IPS DF 6.9 (cell line): Measurements from ENCODE around the gene CDK11B.
"Not testable (repeated sequence)": the region's sequence is repeated elsewhere in the genome, so short reads cannot be mapped to it uniquely, and the experiment has no call there.

Experiments
- DNase-seq: peaks from one replicate; pipeline ENCODE4 v3.0.0-alpha.2; 2013; ENCODE audit warnings: low read depth, low spot score
- H3K27ac ChIP-seq: one replicate; pipeline ENCODE4 v1.5.1; 2013; ENCODE audit warnings: low read length, control low read depth
- H3K27me3 ChIP-seq: 2 replicates; pipeline ENCODE4 v1.6.1; 2013; ENCODE audit warnings: mild to moderate bottlenecking, low read length; ENCODE audit not compliant: control insufficient read depth, insufficient read depth
- H3K36me3 ChIP-seq: 2 replicates; pipeline ENCODE4 v1.6.1; 2013; ENCODE audit warnings: low read length; ENCODE audit not compliant: control insufficient read depth, insufficient read depth
- H3K4me1 ChIP-seq: 2 replicates; pipeline ENCODE4 v1.6.1; 2013; ENCODE audit warnings: low read length; ENCODE audit not compliant: control insufficient read depth, insufficient read depth
- H3K4me3 ChIP-seq: 2 replicates; pipeline ENCODE4 v1.5.1; 2013; ENCODE audit warnings: mild to moderate bottlenecking, low read length
- H3K9me3 ChIP-seq: 2 replicates; pipeline ENCODE4 v1.6.1; 2013; ENCODE audit warnings: low read length, inconsistent platforms; ENCODE audit not compliant: control insufficient read depth, insufficient read depth
- WGBS: extraction: QIAGEN DNeasy Blood & Tissue Kit; methylation state at CpG from one replicate; pipeline ENCODE4 v1.1.7; 2013; ENCODE audit warnings: mixed read lengths, missing lambda C conversion rate; ENCODE audit not compliant: insufficient read length, insufficient coverage; 5-methylcytosine and 5-hydroxymethylcytosine counted together

CDK11B gene

GRCh38 chr1:1596493-1597274 lies 62.1 kb downstream of the CDK11B start:
- Histone ChIP-seq H3K27ac (no peak overlapping the region), H3K27me3 (peaks cover 5% of the 10 kb centered on the region), H3K4me3 (no peak overlapping the region), H3K36me3 (no peaks in the 10 kb centered on the region), H3K9me3 (no peaks in the 10 kb centered on the region), H3K4me1 (peaks cover 12% of the 10 kb centered on the region)
- DNase-seq: no peak
- WGBS: no CpG with 5 or more reads among the region's 12 CpGs

GRCh38 chr1:1595341-1595740 lies 63.5 kb downstream of the CDK11B start:
- H3K27ac ChIP-seq, H3K9me3 ChIP-seq: not testable (repeated sequence)
- WGBS: no CpG with 5 or more reads among the region's 2 CpGs

DNA sequence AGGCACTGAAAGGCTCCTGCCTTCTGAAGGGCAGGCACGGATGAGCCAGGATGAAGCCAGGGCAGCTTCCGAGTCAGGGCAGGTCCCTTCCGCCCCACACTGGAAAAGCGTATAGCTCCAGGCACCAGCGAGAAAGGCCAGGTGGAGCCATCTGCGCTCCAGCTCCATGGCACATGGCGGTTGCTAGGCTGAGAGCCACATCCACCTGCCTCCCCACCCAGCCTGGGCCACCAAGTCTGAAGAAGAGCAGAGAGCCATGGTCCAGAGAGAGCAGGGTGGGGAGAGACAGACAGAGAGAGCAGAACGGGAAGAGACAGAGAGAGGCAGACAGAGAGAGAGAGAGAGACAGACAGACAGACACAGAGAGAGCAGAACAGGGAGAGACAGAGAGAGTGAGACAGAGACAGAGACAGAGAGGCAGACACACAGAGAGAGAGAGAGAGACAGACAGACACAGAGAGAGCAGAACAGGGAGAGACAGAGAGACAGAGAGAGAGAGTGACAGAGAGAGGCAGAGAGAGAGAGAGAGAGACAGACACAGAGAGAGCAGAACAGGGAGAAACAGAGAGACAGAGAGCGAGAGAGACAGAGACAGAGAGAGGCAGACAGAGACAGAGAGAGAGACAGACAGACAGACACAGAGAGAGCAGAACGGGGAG lies 64.1 kb downstream of the CDK11B start:
- no CpG with 5 or more reads among the region's 10 CpGs for WGBS
- DNase-seq: no peak
- Histone ChIP-seq H3K4me3 (no peak overlapping the region), H3K27me3 (peaks cover 5% of the 10 kb centered on the region), H3K36me3 (0 out of 2 replicates have a peak, but pooled peaks cover 3% of the 10 kb centered on the region), H3K9me3 (no peaks in the 10 kb centered on the region), H3K27ac (no peak overlapping the region), H3K4me1 (peaks cover 12% of the 10 kb centered on the region)

More at GRCh38 chr1:1595341-1595740, 63.5 kb downstream of the CDK11B start:
- H3K4me3 ChIP-seq, H3K36me3 ChIP-seq, DNase-seq, H3K27me3 ChIP-seq: not testable (repeated sequence)
- H3K4me1 ChIP-seq: peaks cover 12% of the 10 kb centered on the region

DNA sequence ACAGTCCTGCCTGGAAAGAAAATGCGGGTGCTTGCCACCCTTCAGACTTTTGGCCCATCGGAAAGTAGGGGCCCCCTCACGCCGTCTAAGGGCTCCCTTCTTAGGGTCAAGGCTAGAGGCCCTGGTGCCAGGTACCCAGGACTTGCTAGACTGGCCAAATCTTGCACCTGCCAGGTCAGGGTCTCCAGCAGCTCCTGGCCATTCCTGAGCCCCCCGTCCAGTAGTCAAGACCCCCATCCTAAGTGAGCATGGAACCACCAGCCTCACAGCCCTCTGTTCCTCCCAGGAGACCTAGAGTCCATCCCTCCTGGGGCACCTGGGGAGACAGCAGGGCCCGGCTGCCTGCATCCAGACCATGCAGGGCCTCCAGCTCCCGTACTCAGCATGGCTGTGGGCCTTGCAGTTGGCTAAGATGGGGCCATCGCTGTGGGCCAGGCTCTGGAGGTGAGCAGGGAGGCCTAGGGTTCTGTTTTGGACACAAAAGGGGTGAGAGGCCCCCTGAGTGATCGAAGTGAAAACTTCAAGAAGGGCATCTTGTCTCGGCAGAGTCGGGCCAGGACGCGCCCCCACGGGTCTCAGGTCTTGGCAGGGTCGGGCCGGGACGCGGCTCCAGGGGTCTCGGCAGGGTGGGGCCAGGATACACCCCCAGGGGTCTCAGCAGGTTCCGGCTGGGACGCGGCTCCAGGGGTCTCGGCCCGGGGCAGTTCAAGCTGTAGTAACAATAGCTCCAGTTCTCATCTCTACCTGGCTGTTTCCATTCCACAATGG lies 64.8 kb downstream of the CDK11B start:
- no peak for DNase-seq
- H3K4me3 ChIP-seq: no peak overlapping the region
- no CpG with 5 or more reads among the region's 24 CpGs for WGBS
- no peaks in the 10 kb centered on the region for H3K9me3 ChIP-seq
- no peak overlapping the region for H3K27ac ChIP-seq
- H3K27me3 ChIP-seq: peaks cover 5% of the 10 kb centered on the region
- H3K36me3 ChIP-seq: 0 out of 2 replicates have a peak, but pooled peaks cover 3% of the 10 kb centered on the region
- H3K4me1 ChIP-seq: peaks cover 10% of the 10 kb centered on the region

- H3K27me3 ChIP-seq: peaks cover 3% of the 10 kb centered on the region; the same call in 1 of the 2 replicates
- no peaks in the 10 kb centered on the region for H3K4me1 ChIP-seq
- no peak overlapping the region for H3K27ac ChIP-seq
- H3K36me3 ChIP-seq: 0 out of 2 replicates have a peak, but pooled peaks cover 3% of the 10 kb centered on the region
- no peak for DNase-seq
- H3K9me3 ChIP-seq: no peaks in the 10 kb centered on the region
- WGBS: no CpG with 5 or more reads among the region's 13 CpGs
- H3K4me3 ChIP-seq: no peak overlapping the region
These were observed 67.4 kb downstream of the CDK11B start for GRCh38 chr1:1591452-1591851.
